BJ (cell line): ENCODE data around the gene APOBEC2. TPM values are rescaled to one million over a fixed set of nuclear protein-coding genes. Genes with fewer than 3 reads are reported as not detected.

Experiments used
- CTCF ChIA-PET: fragments of 350-600 bp; formaldehyde crosslinking; extraction: SDS; loops from one replicate; lab custom pipeline; 2021; ENCODE audit warnings: antibody characterized with exemption, inconsistent platforms; lab: Yijun Ruan, JAX
- POLR2A ChIA-PET: fragments of 300-600 bp; sonication (Branson Sonifier 250); formaldehyde crosslinking; extraction: SDS; loops from one replicate; lab custom pipeline; 2021; ENCODE audit warnings: antibody characterized with exemption; lab: Charles Lee
- DNase-seq: peaks from one replicate; pipeline ENCODE4 v3.0.0-alpha.2; 2011; ENCODE audit warnings: low read depth
- H3K27me3 ChIP-seq: 2 replicates; pipeline ENCODE4 v1.6.0; 2011; ENCODE audit warnings: low read length; ENCODE audit not compliant: control insufficient read depth, insufficient read depth
- H3K36me3 ChIP-seq: 2 replicates; pipeline ENCODE4 v1.5.1; 2011; ENCODE audit warnings: low read length; ENCODE audit not compliant: control insufficient read depth, insufficient read depth
- H3K4me3 ChIP-seq: 2 replicates; pipeline ENCODE4 v1.5.1; 2011; ENCODE audit warnings: low read depth, mild to moderate bottlenecking, control low read depth, low read length
- polyA plus RNA-seq: library from polyadenylated mRNA; depleted of rRNA; stranded (reverse); fragments of >200 nt; gene quantifications from 2 replicates; pipeline ENCODE4 v1.2.3, GENCODE V29; 2011
- TF ChIP-seq, protein P1 (sequence below): IDR thresholded peaks from 2 replicates; pipeline ENCODE4 v1.5.1; 2011; ENCODE audit warnings: low read depth, mild to moderate bottlenecking, control low read depth, inconsistent platforms, low read length, moderate library complexity; ENCODE audit not compliant: insufficient read depth

Gene APOBEC2
- polyA plus RNA-seq, 1 experiment = not detected

DNA sequence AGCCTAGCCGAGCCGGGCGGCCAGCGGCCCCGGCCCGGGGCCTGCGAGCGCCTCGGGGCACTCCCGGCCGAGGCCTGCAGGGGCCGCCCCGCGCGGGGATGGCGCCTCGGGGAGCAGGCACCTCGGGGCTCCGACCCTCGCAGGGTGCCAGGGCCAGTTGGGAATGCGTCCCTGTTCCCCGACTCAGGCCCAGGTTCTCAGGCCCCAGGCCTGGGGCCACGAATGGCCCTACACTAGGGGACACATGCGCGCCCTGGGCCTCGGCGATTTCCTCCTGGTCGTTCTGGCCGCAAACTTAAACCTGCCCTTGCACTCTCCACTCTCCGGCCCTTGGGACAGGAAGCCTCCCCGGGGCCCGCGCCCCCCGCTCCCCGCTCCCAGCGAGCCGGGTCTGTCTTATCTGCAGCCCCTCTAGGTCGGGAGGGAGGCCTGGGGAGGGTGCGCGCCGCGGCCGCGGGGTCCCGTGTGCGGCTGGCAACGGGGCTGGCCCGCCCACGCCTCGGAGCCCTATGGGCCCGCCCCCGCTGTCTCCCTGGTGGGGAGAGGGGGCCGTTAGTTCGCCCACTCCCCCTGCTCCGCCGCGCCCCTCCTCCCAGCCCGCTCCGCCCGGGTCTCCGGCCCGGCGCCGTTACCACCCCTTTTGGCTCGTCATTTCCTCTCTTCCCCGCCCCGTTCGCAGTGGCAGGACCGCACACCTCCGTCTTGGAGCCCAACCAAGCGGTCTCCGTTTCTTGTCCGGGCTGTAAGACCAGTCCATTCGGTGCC lies 20.4 kb downstream of the APOBEC2 start:
- ChIA-PET CTCF (interaction anchor here (0.6 kb wide), 1 partner anchor 1237 kb away, joined by 4 read pairs; no protein-coding TSS in a partner anchor), POLR2A (no interaction called here)
- no peaks in the 10 kb centered on the region for H3K27me3 ChIP-seq
- H3K4me3 ChIP-seq = peak overlapping the region; percentile 92
- no peaks in the 10 kb centered on the region for H3K36me3 ChIP-seq
- no peak for DNase-seq
- TF ChIP-seq, protein P1, sequence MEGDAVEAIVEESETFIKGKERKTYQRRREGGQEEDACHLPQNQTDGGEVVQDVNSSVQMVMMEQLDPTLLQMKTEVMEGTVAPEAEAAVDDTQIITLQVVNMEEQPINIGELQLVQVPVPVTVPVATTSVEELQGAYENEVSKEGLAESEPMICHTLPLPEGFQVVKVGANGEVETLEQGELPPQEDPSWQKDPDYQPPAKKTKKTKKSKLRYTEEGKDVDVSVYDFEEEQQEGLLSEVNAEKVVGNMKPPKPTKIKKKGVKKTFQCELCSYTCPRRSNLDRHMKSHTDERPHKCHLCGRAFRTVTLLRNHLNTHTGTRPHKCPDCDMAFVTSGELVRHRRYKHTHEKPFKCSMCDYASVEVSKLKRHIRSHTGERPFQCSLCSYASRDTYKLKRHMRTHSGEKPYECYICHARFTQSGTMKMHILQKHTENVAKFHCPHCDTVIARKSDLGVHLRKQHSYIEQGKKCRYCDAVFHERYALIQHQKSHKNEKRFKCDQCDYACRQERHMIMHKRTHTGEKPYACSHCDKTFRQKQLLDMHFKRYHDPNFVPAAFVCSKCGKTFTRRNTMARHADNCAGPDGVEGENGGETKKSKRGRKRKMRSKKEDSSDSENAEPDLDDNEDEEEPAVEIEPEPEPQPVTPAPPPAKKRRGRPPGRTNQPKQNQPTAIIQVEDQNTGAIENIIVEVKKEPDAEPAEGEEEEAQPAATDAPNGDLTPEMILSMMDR = peak; percentile 25; the same call in 1 of the 2 replicates

DNA sequence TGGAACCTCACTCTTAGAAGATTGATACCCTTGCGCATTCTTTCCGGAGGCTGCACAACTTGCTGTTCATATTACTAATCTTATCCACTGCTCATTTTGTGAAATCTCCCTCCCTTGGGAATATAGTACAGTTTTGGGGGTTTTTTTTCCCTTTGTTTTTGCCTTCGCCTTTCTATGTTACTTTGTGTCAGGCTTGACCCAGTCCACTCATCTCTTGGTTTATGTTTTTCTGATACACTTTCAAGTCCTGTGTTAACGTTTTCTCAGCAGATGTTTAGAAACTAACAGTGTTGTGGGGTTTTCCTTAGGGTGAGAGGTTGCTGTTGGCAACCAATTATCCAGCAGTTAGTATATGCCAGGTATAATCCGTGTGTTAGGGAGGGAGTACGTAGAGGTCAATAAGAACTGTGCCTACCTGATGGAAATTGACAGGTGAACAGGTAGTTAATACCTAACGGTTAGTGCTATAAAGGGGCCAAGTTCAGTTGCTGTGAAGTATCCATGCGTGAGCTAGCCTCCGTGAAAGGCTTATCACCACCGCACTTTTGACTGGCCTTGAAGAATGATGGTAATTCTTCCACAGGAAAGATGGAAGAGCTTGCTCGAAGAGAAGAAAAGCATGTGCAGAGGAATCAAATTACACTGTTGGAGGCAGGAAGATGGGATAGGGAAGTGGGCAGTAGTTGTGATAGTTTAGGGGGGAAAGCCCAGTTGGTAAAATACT lies 21.1 kb downstream of the APOBEC2 start:
- Histone ChIP-seq H3K27me3 (no peaks in the 10 kb centered on the region), H3K36me3 (no peaks in the 10 kb centered on the region), H3K4me3 (peak overlapping the region; percentile 92)
- TF ChIP-seq, protein P1 = no peak
- ChIA-PET CTCF (interaction anchor here (0.7 to 1.1 kb wide), 2 partner anchors 52 to 246 kb away, joined by 3 read pairs; no protein-coding TSS in a partner anchor), POLR2A (no interaction called here)
- no peak for DNase-seq

DNA sequence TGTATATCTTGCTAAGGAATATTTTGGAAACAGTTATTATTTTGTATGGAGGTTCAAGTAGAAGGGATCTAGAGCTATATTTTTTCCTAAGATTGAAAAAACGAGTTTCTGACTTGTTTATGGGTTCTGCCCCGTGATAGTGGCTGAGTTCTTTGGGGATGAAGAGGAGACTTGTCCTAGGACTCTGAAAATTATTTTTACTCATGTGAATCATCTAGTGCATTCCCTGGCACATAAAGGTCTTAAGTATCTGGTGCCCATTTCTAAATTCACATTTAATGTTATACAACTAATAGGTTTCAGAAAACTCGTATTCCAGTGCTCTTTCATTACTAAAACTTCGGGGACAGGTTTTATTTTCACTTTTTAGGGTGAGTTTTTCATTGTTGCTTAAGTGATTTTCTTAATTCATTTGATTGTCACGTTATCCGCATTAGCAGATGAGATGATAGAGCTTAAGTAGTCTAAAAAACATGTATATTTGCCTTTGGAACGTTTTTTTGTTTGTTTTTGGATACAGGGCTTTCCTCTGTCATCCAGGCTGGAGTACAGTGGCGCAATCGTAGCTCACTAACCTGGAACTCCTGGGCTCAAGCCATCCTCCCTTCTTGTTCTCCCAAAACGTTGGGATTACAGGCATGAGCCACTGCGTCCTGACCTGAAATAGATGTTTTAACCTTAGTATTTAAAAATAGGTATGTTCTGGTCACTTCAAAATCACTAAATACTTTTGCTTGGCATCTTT lies 21.9 kb downstream of the APOBEC2 start:
- no peaks in the 10 kb centered on the region for H3K27me3 ChIP-seq
- no peaks in the 10 kb centered on the region for H3K36me3 ChIP-seq
- POLR2A ChIA-PET = no interaction called here
- CTCF ChIA-PET = interaction anchor here (1.1 kb wide), 1 partner anchor 52 kb away, joined by 3 read pairs; no protein-coding TSS in a partner anchor
- H3K4me3 ChIP-seq = peak overlapping the region; percentile 92
- DNase-seq = no peak
- TF ChIP-seq, protein P1 = no peak

DNA sequence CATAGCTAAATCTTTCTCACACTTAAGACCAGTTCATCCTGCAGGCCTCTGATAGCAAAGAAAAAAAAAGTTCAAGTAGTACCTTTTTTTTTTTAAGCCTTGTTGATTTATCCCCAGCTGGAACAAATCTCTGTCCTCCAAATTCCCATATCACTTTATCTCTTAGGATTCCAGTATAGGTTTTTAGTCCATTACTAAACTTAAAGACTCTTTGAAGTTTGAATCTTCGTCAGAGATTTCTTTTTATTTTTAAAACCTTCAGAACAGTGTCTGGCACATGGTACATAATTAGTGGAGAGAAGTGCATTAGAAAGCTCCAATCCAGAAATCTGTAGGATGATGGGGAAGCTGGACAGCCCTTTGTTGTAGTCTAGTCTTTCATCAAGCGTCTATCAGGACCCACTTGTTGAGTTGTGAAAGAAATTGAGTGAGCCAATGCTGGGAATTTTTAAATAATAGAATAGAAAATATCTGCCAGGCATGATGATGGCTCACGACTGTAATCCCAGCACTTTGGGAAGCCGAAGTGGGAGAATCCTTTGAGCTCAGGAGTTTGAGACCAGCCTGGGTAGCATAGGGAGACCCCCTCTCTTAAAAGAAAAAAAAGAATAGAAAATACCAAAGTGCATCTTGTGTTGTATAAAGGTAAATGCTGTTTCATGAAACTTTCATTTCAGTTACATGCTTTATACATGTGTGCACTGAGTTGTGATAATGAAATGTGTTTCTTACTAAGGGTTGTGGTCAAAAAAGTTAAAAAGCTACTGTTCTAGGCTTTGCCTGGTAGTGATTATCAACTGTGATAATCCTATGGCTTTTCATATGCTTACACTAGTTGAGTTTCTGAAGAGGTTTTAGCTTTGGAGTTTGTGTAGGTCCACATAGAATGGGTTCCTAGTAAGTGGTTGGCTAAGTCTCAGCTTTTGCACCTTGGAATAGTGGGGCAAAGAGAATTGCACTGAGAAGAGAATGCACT lies 22.9 kb downstream of the APOBEC2 start:
- TF ChIP-seq, protein P1 = no peak
- H3K27me3 ChIP-seq = no peaks in the 10 kb centered on the region
- CTCF ChIA-PET = interaction anchor here (0.6 to 1.3 kb wide), 5 partner anchors 16 to 107 kb away, joined by 3 to 6 read pairs (median 3); no protein-coding TSS in a partner anchor
- no peak for DNase-seq
- POLR2A ChIA-PET = no interaction called here
- no peak overlapping the region for H3K4me3 ChIP-seq
- H3K36me3 ChIP-seq = peaks cover 3% of the 10 kb centered on the region
